DMS114 treated with DMSO at 0.1 percent for 48 hours (cell line): ENCODE data around the gene MOB3A.
"Not testable (repeated sequence)": the region's sequence is repeated elsewhere in the genome, so short reads cannot be mapped to it uniquely, and the experiment has no call there.

Experiments
- DNase-seq: peaks from one replicate; lab custom pipeline; 2025; ENCODE audit not compliant: unreplicated experiment; lab: John Stamatoyannopoulos, UW

Gene MOB3A

GRCh38 chr19:2096034-2096479, at the start of gene MOB3A:
Gene MOB3A, minus strand, starts transcription at chr19:2096326. Its CDS starts 17,766 bp downstream, at chr19:2078560.
- DNase-seq: peak; percentile 69

- no peak for DNase-seq
Measured at GRCh38 chr19:2145831-2146241, 49.7 kb upstream of the MOB3A start.

- DNase-seq: no peak
Measured at GRCh38 chr19:2144190-2144589, 48.1 kb upstream of the MOB3A start.

GRCh38 chr19:2142173-2142829, 46.2 kb upstream of the MOB3A start:
- no peak for DNase-seq

- DNase-seq: no peak
Measured at GRCh38 chr19:2140138-2140569, 44.0 kb upstream of the MOB3A start.

- no peak for DNase-seq
Measured at GRCh38 chr19:2139385-2140137, 43.4 kb upstream of the MOB3A start.

- no peak for DNase-seq
Measured at GRCh38 chr19:2138061-2138728, 42.1 kb upstream of the MOB3A start.

- no peak for DNase-seq
Measured at GRCh38 chr19:2136796-2137195, 40.7 kb upstream of the MOB3A start.

- DNase-seq: no peak
Measured at GRCh38 chr19:2135474-2136402, 39.6 kb upstream of the MOB3A start.

- DNase-seq: no peak
Measured at GRCh38 chr19:2132731-2133490, 36.8 kb upstream of the MOB3A start.

- DNase-seq: no peak
Measured at GRCh38 chr19:2132191-2132590, 36.1 kb upstream of the MOB3A start.

GRCh38 chr19:2131012-2131975, 35.2 kb upstream of the MOB3A start:
- DNase-seq: not testable (repeated sequence)

- DNase-seq: no peak
Measured at GRCh38 chr19:2129892-2130770, 34.0 kb upstream of the MOB3A start.

GRCh38 chr19:2129486-2129885, 33.4 kb upstream of the MOB3A start:
- no peak for DNase-seq

GRCh38 chr19:2129022-2129421, 32.9 kb upstream of the MOB3A start:
- DNase-seq: no peak

- not testable (repeated sequence) for DNase-seq
Measured at GRCh38 chr19:2128252-2128651, 32.1 kb upstream of the MOB3A start.

GRCh38 chr19:2127758-2128157, 31.6 kb upstream of the MOB3A start:
- no peak for DNase-seq
